Gastrocnemius medialis (tissue), 4 donors: ENCODE results near the gene KIFC3.

Experiments used
- CTCF ChIP-seq, 5 experiments: fragments of 450-650 bp in 3 of 5; fragments of 200-600 bp in 2 of 5; sonication (generic) in 2 of 5; IDR thresholded peaks in 4 of 5; conservative IDR thresholded peaks in 1 of 5; 1 replicate in 4 of 5; 2 replicates in 1 of 5; pipeline ENCODE4 v1.5.1; 2016 to 2019; ENCODE audit warnings: antibody characterized with exemption in 5 of 5, mild to moderate bottlenecking in 3 of 5, moderate library complexity in 3 of 5
- POLR2A ChIP-seq, 2 donors: fragments of 450-650 bp; IDR thresholded peaks; one replicate each; pipeline ENCODE4 v1.6.1; 2017; ENCODE audit warnings: antibody characterized with exemption in 2 of 2, mild to moderate bottlenecking in 2 of 2, moderate library complexity in 2 of 2

GRCh38 chr16:57763285-57764005 is 38.8 kb downstream of the KIFC3 start:
- TF ChIP-seq CTCF (IDR thresholded peaks at IDR 0.05 in 4 of 5, conservative IDR thresholded peaks at IDR 0.05 in 1 of 5) = no peak
- TF ChIP-seq POLR2A (IDR thresholded peaks at IDR 0.05) = no peak
